Testis (tissue), 2 donors: Measurements from ENCODE around the gene RNF152.

Experiments
- POLR2A ChIP-seq: fragments of 450-650 bp; IDR thresholded peaks from one replicate; pipeline ENCODE4 v1.6.1; 2017; ENCODE audit warnings: antibody characterized with exemption, mild to moderate bottlenecking, moderate library complexity
- TF ChIP-seq, protein P1 (sequence below), 3 experiments: fragments of 450-650 bp in 2 of 3; fragments of 200-600 bp in 1 of 3; sonication (generic) in 1 of 3; IDR thresholded peaks; one replicate each; pipeline ENCODE4 v1.5.1; 2016 to 2019; ENCODE audit warnings: antibody characterized with exemption in 3 of 3, mild to moderate bottlenecking in 2 of 3, moderate library complexity in 1 of 3

DNA sequence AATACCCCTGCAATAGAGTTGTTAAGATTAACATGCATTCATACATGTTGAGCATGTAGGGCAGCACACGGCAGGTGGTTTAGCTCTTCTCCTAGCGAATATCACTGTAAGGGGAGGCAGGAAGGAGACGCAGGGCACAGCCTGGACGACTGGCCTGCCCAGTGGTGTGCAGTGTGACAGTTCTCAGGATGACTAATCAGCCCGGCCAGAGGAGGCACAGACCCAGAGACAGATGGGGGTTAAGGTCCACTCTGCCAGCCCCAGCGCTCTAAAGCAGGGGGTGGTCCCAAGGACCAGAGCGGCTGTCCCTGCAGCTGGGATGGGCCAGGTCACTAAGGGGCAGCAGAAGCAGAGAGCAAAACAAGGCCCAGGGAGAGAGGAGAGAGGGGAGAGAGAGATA lies 63.7 kb downstream of the RNF152 start:
- TF ChIP-seq, protein P1, sequence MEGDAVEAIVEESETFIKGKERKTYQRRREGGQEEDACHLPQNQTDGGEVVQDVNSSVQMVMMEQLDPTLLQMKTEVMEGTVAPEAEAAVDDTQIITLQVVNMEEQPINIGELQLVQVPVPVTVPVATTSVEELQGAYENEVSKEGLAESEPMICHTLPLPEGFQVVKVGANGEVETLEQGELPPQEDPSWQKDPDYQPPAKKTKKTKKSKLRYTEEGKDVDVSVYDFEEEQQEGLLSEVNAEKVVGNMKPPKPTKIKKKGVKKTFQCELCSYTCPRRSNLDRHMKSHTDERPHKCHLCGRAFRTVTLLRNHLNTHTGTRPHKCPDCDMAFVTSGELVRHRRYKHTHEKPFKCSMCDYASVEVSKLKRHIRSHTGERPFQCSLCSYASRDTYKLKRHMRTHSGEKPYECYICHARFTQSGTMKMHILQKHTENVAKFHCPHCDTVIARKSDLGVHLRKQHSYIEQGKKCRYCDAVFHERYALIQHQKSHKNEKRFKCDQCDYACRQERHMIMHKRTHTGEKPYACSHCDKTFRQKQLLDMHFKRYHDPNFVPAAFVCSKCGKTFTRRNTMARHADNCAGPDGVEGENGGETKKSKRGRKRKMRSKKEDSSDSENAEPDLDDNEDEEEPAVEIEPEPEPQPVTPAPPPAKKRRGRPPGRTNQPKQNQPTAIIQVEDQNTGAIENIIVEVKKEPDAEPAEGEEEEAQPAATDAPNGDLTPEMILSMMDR (IDR thresholded peaks at IDR 0.05), result no peak
- TF ChIP-seq POLR2A, result no peak
